HFFc6 (cell line): Measurements from ENCODE around the gene INF2. TPM values are rescaled to one million over a fixed set of nuclear protein-coding genes. Genes with fewer than 3 reads are reported as not detected.

Source experiments
- DNase-seq: peaks from one replicate; pipeline ENCODE4 v3.0.0-alpha.2; 2018
- H3K27ac Mint-ChIP-seq: 2 replicates; pipeline ENCODE4 v1.8.0; 2020; ENCODE audit warnings: mild to moderate bottlenecking, mixed read lengths
- H3K27me3 Mint-ChIP-seq: 2 replicates; pipeline ENCODE4 v1.8.0; 2021; ENCODE audit warnings: mild to moderate bottlenecking, moderate library complexity, mixed read lengths; ENCODE audit not compliant: insufficient read depth
- H3K36me3 Mint-ChIP-seq: 2 replicates; pipeline ENCODE4 v1.8.0; 2021; ENCODE audit warnings: low read depth, mixed read lengths
- H3K4me1 Mint-ChIP-seq: 2 replicates; pipeline ENCODE4 v1.8.0; 2020; ENCODE audit warnings: low read depth, mixed read lengths
- H3K4me3 Mint-ChIP-seq: 2 replicates; pipeline ENCODE4 v1.8.0; 2020; ENCODE audit warnings: mild to moderate bottlenecking, moderate library complexity, mixed read lengths
- H3K9me3 Mint-ChIP-seq: 2 replicates; pipeline ENCODE4 v1.8.0; 2020; ENCODE audit warnings: mild to moderate bottlenecking, mixed read lengths
- CTCF ChIP-seq: fragments of 200-600 bp; sonication (generic); IDR thresholded peaks from 2 replicates; pipeline ENCODE4 v1.5.0; 2021; ENCODE audit warnings: antibody characterized with exemption, mild to moderate bottlenecking
- total RNA-seq, 6 experiments: library from RNA; stranded (reverse); fragmentation: NEBNext Ultra II Directional; extraction: Animal tissue kit (Norgen Biotek cat#: 25700); gene quantifications; 2 replicates in 1 of 6; 3 replicates in 5 of 6; pipeline ENCODE4 v1.2.3, GENCODE V29; 2021

INF2 gene
- total RNA-seq, 6 experiments from 2014 or later = 111 to 121 (median 116) TPM

- DNase-seq = no peak
- Mint-ChIP-seq H3K27me3 (peaks cover 8% of the 10 kb centered on the region; the same call in 1 of the 2 replicates), H3K36me3 (no peaks in the 10 kb centered on the region), H3K4me3 (no peak overlapping the region), H3K9me3 (no peaks in the 10 kb centered on the region), H3K27ac (no peak overlapping the region), H3K4me1 (peaks cover 33% of the 10 kb centered on the region)
- TF ChIP-seq CTCF = no peak
Measured at GRCh38 chr14:104694991-104695659, 5.7 kb downstream of the INF2 start.

GRCh38 chr14:104695660-104696000, 6.2 kb downstream of the INF2 start:
- no peak for DNase-seq
- TF ChIP-seq CTCF = no peak
- Mint-ChIP-seq H3K27me3 (peaks cover 8% of the 10 kb centered on the region; the same call in 1 of the 2 replicates), H3K27ac (peak overlapping the region; percentile 51; the same call in 1 of the 2 replicates), H3K4me3 (no peak overlapping the region), H3K4me1 (peaks cover 33% of the 10 kb centered on the region), H3K36me3 (no peaks in the 10 kb centered on the region), H3K9me3 (no peaks in the 10 kb centered on the region)

- H3K9me3 Mint-ChIP-seq = no peaks in the 10 kb centered on the region
- H3K27me3 Mint-ChIP-seq = peaks cover 8% of the 10 kb centered on the region; the same call in 1 of the 2 replicates
- H3K4me1 Mint-ChIP-seq = peaks cover 26% of the 10 kb centered on the region
- no peak overlapping the region for H3K27ac Mint-ChIP-seq
- H3K36me3 Mint-ChIP-seq = no peaks in the 10 kb centered on the region
- H3K4me3 Mint-ChIP-seq = no peak overlapping the region
- no peak for DNase-seq
- TF ChIP-seq CTCF = no peak
Measured at GRCh38 chr14:104696671-104697316, 7.4 kb downstream of the INF2 start.

GRCh38 chr14:104697317-104697703, 7.9 kb downstream of the INF2 start:
- Mint-ChIP-seq H3K4me3 (no peak overlapping the region), H3K9me3 (no peaks in the 10 kb centered on the region), H3K36me3 (no peaks in the 10 kb centered on the region), H3K27me3 (peaks cover 8% of the 10 kb centered on the region; the same call in 1 of the 2 replicates), H3K27ac (peak overlapping the region; percentile 71), H3K4me1 (peaks cover 26% of the 10 kb centered on the region)
- no peak for DNase-seq
- no peak for TF ChIP-seq CTCF

- Mint-ChIP-seq H3K27me3 (peaks cover 8% of the 10 kb centered on the region; the same call in 1 of the 2 replicates), H3K4me1 (peaks cover 26% of the 10 kb centered on the region), H3K27ac (peak overlapping the region; percentile 62), H3K9me3 (no peaks in the 10 kb centered on the region), H3K4me3 (no peak overlapping the region), H3K36me3 (no peaks in the 10 kb centered on the region)
- no peak for DNase-seq
- no peak for TF ChIP-seq CTCF
Measured at GRCh38 chr14:104697892-104698583, 8.6 kb downstream of the INF2 start.
